HFF-Myc (cell line): Measurements from ENCODE around the gene NUP210L.

ENCODE experiments used
- DNase-seq: peaks from one replicate; pipeline ENCODE4 v3.0.0-alpha.2; 2011; ENCODE audit warnings: low read depth; ENCODE audit errors: extremely low read depth
- H3K4me3 ChIP-seq: replicated peaks from 2 replicates; pipeline ENCODE4 v1.5.1; 2011; ENCODE audit warnings: low read depth, mild to moderate bottlenecking, control low read depth, low read length
- TF ChIP-seq, protein P1 (sequence below): IDR thresholded peaks from 2 replicates; pipeline ENCODE4 v1.5.1; 2012; ENCODE audit warnings: mild to moderate bottlenecking, low read depth, low read length, control low read depth; ENCODE audit errors: missing control alignments

NUP210L gene

DNA sequence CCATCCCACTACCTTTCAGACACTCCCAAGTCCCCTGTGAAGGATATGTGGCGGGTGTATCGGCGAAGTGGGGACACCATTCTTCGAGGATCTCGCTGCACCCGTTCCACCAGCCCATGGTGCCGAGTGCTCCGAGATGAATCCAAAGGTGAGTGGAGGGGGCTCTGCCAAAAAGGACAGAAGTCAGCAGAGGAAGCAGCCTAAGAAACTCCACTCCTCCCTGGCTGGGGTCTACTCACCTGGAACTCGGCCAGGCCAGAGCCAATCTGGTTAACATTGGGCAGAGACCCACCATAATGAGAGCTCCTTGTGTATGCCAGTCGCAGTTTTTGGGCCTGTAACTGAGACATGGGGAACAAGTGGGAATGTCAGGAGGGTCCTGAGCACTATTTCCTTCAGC is 200.0 kb downstream of the NUP210L start:
- TF ChIP-seq, protein P1, sequence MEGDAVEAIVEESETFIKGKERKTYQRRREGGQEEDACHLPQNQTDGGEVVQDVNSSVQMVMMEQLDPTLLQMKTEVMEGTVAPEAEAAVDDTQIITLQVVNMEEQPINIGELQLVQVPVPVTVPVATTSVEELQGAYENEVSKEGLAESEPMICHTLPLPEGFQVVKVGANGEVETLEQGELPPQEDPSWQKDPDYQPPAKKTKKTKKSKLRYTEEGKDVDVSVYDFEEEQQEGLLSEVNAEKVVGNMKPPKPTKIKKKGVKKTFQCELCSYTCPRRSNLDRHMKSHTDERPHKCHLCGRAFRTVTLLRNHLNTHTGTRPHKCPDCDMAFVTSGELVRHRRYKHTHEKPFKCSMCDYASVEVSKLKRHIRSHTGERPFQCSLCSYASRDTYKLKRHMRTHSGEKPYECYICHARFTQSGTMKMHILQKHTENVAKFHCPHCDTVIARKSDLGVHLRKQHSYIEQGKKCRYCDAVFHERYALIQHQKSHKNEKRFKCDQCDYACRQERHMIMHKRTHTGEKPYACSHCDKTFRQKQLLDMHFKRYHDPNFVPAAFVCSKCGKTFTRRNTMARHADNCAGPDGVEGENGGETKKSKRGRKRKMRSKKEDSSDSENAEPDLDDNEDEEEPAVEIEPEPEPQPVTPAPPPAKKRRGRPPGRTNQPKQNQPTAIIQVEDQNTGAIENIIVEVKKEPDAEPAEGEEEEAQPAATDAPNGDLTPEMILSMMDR = no peak
- no peak overlapping the region for H3K4me3 ChIP-seq
- no peak for DNase-seq

DNA sequence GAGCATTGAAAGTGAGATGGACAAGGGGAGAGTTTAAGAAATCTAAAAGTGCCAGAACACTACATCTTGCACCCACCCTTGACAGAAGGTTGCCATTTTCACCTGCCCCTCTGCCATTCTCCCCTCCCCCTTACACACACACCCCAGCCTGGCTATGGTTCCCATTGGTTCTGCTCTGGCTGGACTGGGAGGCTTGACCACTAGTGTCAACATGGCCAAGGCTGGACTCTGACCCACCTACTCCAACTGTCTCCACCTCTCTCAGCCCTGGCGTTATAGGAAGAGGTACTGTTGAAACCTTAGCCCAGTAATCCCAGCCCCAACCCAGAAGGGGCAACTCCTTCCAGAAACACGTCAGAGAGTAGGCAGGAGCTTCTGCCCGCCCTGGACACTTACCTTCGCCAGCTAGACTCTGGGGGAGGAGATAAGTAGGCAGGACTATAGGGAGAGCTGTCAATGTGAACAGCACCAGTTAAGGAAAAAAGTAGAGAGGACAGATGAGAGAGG is 201.0 kb downstream of the NUP210L start:
- no peak for DNase-seq
- TF ChIP-seq, protein P1 = no peak
- no peak overlapping the region for H3K4me3 ChIP-seq

DNA sequence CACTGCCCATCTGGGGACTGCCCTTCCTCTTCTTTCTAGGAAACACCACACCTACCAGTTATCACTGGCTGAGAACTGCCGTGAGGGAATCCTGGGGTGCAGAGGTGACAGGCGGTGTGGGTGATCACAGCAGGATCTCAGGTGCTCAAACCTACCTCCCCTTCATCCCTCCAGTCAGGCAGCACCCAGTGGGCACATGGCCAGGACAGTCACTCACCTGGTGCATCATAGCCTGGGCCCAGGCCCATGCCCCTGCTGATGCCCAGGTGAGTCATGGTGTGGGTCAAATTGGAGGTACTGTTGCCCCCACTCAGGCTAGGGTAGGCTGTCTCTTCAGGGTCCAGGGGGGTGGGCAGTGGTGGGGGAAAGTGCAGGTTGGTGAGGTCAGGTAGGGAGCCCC is 203.1 kb downstream of the NUP210L start:
- no peak overlapping the region for H3K4me3 ChIP-seq
- TF ChIP-seq, protein P1 = no peak
- DNase-seq = no peak

- no peak overlapping the region for H3K4me3 ChIP-seq
- TF ChIP-seq, protein P1 = no peak
- no peak for DNase-seq
These were observed 203.7 kb downstream of the NUP210L start for GRCh38 chr1:153951183-153951582.

GRCh38 chr1:153946622-153947241 is 208.1 kb downstream of the NUP210L start, which contains the start of gene DENND4B:
DENND4B (minus strand) TSS chr1:153946718; CDS start chr1:153944374, 2,344 bp downstream.
- H3K4me3 ChIP-seq = peak within 1 kb of the TSS; percentile 83
- TF ChIP-seq, protein P1 = peak; percentile 88
- no peak for DNase-seq

GRCh38 chr1:153945795-153946621 is 208.9 kb downstream of the NUP210L start:
- TF ChIP-seq, protein P1 = no peak
- DNase-seq = no peak
- H3K4me3 ChIP-seq = peak overlapping the region; percentile 83
